ENCODE data around the gene TRAF1. TPM values are rescaled to one million over a fixed set of nuclear protein-coding genes. Genes with fewer than 3 reads are reported as not detected.

TRAF1 gene
- total RNA-seq, 2 donors from 2014 or later = 1.5 to 3.1 TPM

GRCh38 chr9:120922404-120923195, 4.0 kb downstream of the TRAF1 start:
- H3K9me3 ChIP-seq = no peaks in the 10 kb centered on the region
- H3K27me3 ChIP-seq = no peaks in the 10 kb centered on the region
- TF ChIP-seq CTCF (IDR thresholded peaks at IDR 0.05) = no peak
- no peaks in the 10 kb centered on the region for H3K36me3 ChIP-seq
- H3K27ac ChIP-seq = no peak overlapping the region
- no peak for DNase-seq
- no peak overlapping the region for H3K9ac ChIP-seq (ENCODE audit: low read depth in 2 of 2, low read length in 2 of 2)
- no peaks in the 10 kb centered on the region for H3K4me1 ChIP-seq
- no peak overlapping the region for H3K4me3 ChIP-seq
- intact Hi-C loops (cut with DNase I) = no loop called here

GRCh38 chr9:120921661-120922181, 4.9 kb downstream of the TRAF1 start:
- H3K9ac ChIP-seq (ENCODE audit: low read depth in 2 of 2, low read length in 2 of 2) = no peak overlapping the region
- no peaks in the 10 kb centered on the region for H3K27me3 ChIP-seq
- no peak for DNase-seq
- H3K4me1 ChIP-seq = no peaks in the 10 kb centered on the region
- no peak overlapping the region for H3K4me3 ChIP-seq
- H3K9me3 ChIP-seq = no peaks in the 10 kb centered on the region
- no peaks in the 10 kb centered on the region for H3K36me3 ChIP-seq
- TF ChIP-seq CTCF (IDR thresholded peaks at IDR 0.05) = no peak
- intact Hi-C loops (cut with DNase I) = no loop called here
- H3K27ac ChIP-seq = no peak overlapping the region

GRCh38 chr9:120920806-120921178, 5.8 kb downstream of the TRAF1 start:
- TF ChIP-seq CTCF (IDR thresholded peaks at IDR 0.05) = no peak
- no peak overlapping the region for H3K9ac ChIP-seq (ENCODE audit: low read depth in 2 of 2, low read length in 2 of 2)
- H3K4me3 ChIP-seq = no peak overlapping the region
- H3K36me3 ChIP-seq = no peaks in the 10 kb centered on the region
- intact Hi-C loops (cut with DNase I) = no loop called here
- no peaks in the 10 kb centered on the region for H3K9me3 ChIP-seq
- no peak overlapping the region for H3K27ac ChIP-seq
- no peaks in the 10 kb centered on the region for H3K4me1 ChIP-seq
- DNase-seq = no peak
- H3K27me3 ChIP-seq = no peaks in the 10 kb centered on the region

- Histone ChIP-seq H3K27me3 (no peaks in the 10 kb centered on the region), H3K27ac (no peak overlapping the region), H3K4me1 (no peaks in the 10 kb centered on the region), H3K9me3 (no peaks in the 10 kb centered on the region), H3K36me3 (no peaks in the 10 kb centered on the region), H3K9ac (ENCODE audit: low read depth in 2 of 2, low read length in 2 of 2) (no peak overlapping the region), H3K4me3 (no peak overlapping the region)
- DNase-seq = no peak
- no peak for TF ChIP-seq CTCF (IDR thresholded peaks at IDR 0.05)
- intact Hi-C loops (cut with DNase I) = no loop called here
These were observed 6.5 kb downstream of the TRAF1 start for GRCh38 chr9:120919843-120920805.

Measured in colonic mucosa (tissue), 4 donors.